Lower lobe of right lung (tissue), 2 donors: ENCODE data around the gene GEN1. TPM values are rescaled to one million over a fixed set of nuclear protein-coding genes. Genes with fewer than 3 reads are reported as not detected.
A peak's percentile ranks its signal among the peaks of the same experiment; 100 is the strongest.

Source experiments
- ATAC-seq, 2 donors: fragments of 200-7000 bp; cut with Tn5 transposase; one replicate each; pipeline ENCODE4 v1.9.1; 2020 to 2022; ENCODE audit warnings: mild to moderate bottlenecking in 2 of 2, moderate library complexity in 2 of 2
- DNase-seq: peaks from one replicate; pipeline ENCODE4 v3.0.0-alpha.2; 2020
- H3K27ac ChIP-seq: fragments of 200-600 bp; one replicate; pipeline ENCODE4 v1.8.0; 2022
- H3K27me3 ChIP-seq: fragments of 200-600 bp; one replicate; pipeline ENCODE4 v1.8.0; 2022; ENCODE audit warnings: low read depth
- H3K36me3 ChIP-seq: fragments of 200-600 bp; one replicate; pipeline ENCODE4 v1.8.0; 2022; ENCODE audit warnings: mild to moderate bottlenecking
- H3K4me1 ChIP-seq: fragments of 200-600 bp; one replicate; pipeline ENCODE4 v1.8.0; 2022
- H3K4me3 ChIP-seq: fragments of 200-600 bp; one replicate; pipeline ENCODE4 v1.8.0; 2022; ENCODE audit warnings: mild to moderate bottlenecking
- H3K9me3 ChIP-seq: fragments of 200-600 bp; one replicate; pipeline ENCODE4 v1.8.0; 2022
- CTCF ChIP-seq: fragments of 200-600 bp; IDR thresholded peaks from one replicate; pipeline ENCODE4 v1.8.0; 2022; ENCODE audit warnings: antibody characterized with exemption, mild to moderate bottlenecking
- intact Hi-C: fragments of 100-400 bp; cut with DNase I; formaldehyde crosslinking; loops from one replicate; pipeline ENCODE4 v1.11.0; 2022
- total RNA-seq: library from RNA; stranded (reverse); fragmentation: NEBNext Ultra II Directional; extraction: Animal tissue kit (Norgen Biotek cat#: 25700); gene quantifications from one replicate; pipeline ENCODE4 v1.2.1, GENCODE V29; 2021
- donor health status: DM: no; HTN: yes; CAD: no; lungs with severe emphysema.

Gene GEN1
- total RNA-seq, 1 donor from 2014 or later, result 9.0 TPM

GRCh38 chr2:17754773-17755425 lies 961 bp downstream of the GEN1 start:
- TF ChIP-seq CTCF, result no peak
- no peaks in the 10 kb centered on the region for H3K27me3 ChIP-seq
- no peak for DNase-seq
- H3K36me3 ChIP-seq, result no peaks in the 10 kb centered on the region
- no peaks in the 10 kb centered on the region for H3K9me3 ChIP-seq
- H3K27ac ChIP-seq, result no peak overlapping the region
- H3K4me3 ChIP-seq, result peak overlapping the region; percentile 91
- no peak for ATAC-seq
- H3K4me1 ChIP-seq, result peaks cover 20% of the 10 kb centered on the region
- intact Hi-C loops, result no loop called here

- Histone ChIP-seq H3K4me1 (peaks cover 20% of the 10 kb centered on the region), H3K9me3 (no peaks in the 10 kb centered on the region), H3K27ac (no peak overlapping the region), H3K36me3 (no peaks in the 10 kb centered on the region), H3K4me3 (no peak overlapping the region), H3K27me3 (no peaks in the 10 kb centered on the region)
- intact Hi-C loops, result no loop called here
- DNase-seq (no peak), ATAC-seq (no peak)
- TF ChIP-seq CTCF, result no peak
These were observed 2.7 kb downstream of the GEN1 start for GRCh38 chr2:17756668-17757067.

- no peak for TF ChIP-seq CTCF
- peaks cover 15% of the 10 kb centered on the region for H3K4me1 ChIP-seq
- ATAC-seq, result no peak
These were observed 3.4 kb downstream of the GEN1 start for GRCh38 chr2:17757321-17757720.

GRCh38 chr2:17758118-17758517 lies 4.2 kb downstream of the GEN1 start:
- intact Hi-C loops, result no loop called here
- H3K4me1 ChIP-seq, result peaks cover 9% of the 10 kb centered on the region
- H3K4me3 ChIP-seq, result no peak overlapping the region
- TF ChIP-seq CTCF, result no peak
- H3K36me3 ChIP-seq, result no peaks in the 10 kb centered on the region
- ATAC-seq, result no peak
- H3K27ac ChIP-seq, result no peak overlapping the region
- H3K27me3 ChIP-seq, result no peaks in the 10 kb centered on the region
- H3K9me3 ChIP-seq, result no peaks in the 10 kb centered on the region
- DNase-seq, result no peak

More at GRCh38 chr2:17757321-17757720, 3.4 kb downstream of the GEN1 start:
- DNase-seq, result no peak
- intact Hi-C loops, result no loop called here
- Histone ChIP-seq H3K27ac (no peak overlapping the region), H3K4me3 (no peak overlapping the region), H3K9me3 (no peaks in the 10 kb centered on the region), H3K27me3 (no peaks in the 10 kb centered on the region), H3K36me3 (no peaks in the 10 kb centered on the region)

GRCh38 chr2:17759805-17760204 lies 5.9 kb downstream of the GEN1 start:
- Histone ChIP-seq H3K4me1 (peaks cover 3% of the 10 kb centered on the region), H3K4me3 (no peak overlapping the region), H3K27me3 (no peaks in the 10 kb centered on the region), H3K9me3 (no peaks in the 10 kb centered on the region), H3K27ac (no peak overlapping the region), H3K36me3 (no peaks in the 10 kb centered on the region)
- intact Hi-C loops, result no loop called here
- TF ChIP-seq CTCF, result no peak
- DNase-seq (no peak), ATAC-seq (no peak)
